Body of pancreas (tissue), 4 donors: ENCODE measurements around the gene MAP1B. TPM values are rescaled to one million over a fixed set of nuclear protein-coding genes. Genes with fewer than 3 reads are reported as not detected.

Source experiments
- ATAC-seq: fragments of 150-250 bp; one replicate; pipeline ENCODE4 v1.9.1; 2016
- DNase-seq, 4 donors: peaks; one replicate each; pipeline ENCODE4 v3.0.0-alpha.2; 2019
- H3K27ac ChIP-seq, 4 donors: fragments of 200-600 bp; sonication (generic); 1 replicate in 3 of 4; 2 replicates in 1 of 4; pipeline versions ENCODE4 v1.5.1 to v1.6.1; 2016 to 2019; ENCODE audit warnings: mild to moderate bottlenecking in 1 of 4, mixed read lengths in 1 of 4, moderate library complexity in 1 of 4
- H3K27me3 ChIP-seq, 2 donors: fragments of 200-600 bp; sonication (generic); one replicate each; pipeline ENCODE4 v1.6.0; 2016; ENCODE audit warnings: mild to moderate bottlenecking in 1 of 2
- H3K36me3 ChIP-seq, 2 donors: fragments of 200-600 bp; sonication (generic); replicated peaks in 1 of 2; 2 replicates each; pipeline ENCODE4 v1.5.1; 2016; ENCODE audit warnings: low read depth in 2 of 2; ENCODE audit not compliant: insufficient read depth in 1 of 2
- H3K4me1 ChIP-seq: fragments of 200-600 bp; sonication (generic); one replicate; pipeline ENCODE4 v1.6.0; 2016
- H3K4me3 ChIP-seq, 2 donors: fragments of 200-600 bp; sonication (generic); 1 replicate in 1 of 2; 2 replicates in 1 of 2; pipeline ENCODE4 v1.5.1; 2016 to 2019
- H3K9me3 ChIP-seq, 3 donors: fragments of 200-600 bp; sonication (generic); 1 replicate in 2 of 3; 2 replicates in 1 of 3; pipeline ENCODE4 v1.5.1; 2016
- POLR2A ChIP-seq, 3 donors: fragments of 450-650 bp; IDR thresholded peaks; one replicate each; pipeline ENCODE4 v1.6.1; 2016; ENCODE audit warnings: antibody characterized with exemption in 3 of 3, mild to moderate bottlenecking in 2 of 3
- WGBS, 2 donors: methylation state at CpG; one replicate each; pipeline ENCODE4 v1.1.5; 2017; 5-methylcytosine and 5-hydroxymethylcytosine counted together
- intact Hi-C: fragments of 100-400 bp; cut with DNase I; formaldehyde crosslinking; loops from one replicate; pipeline ENCODE4 v1.15.1; 2023
- total RNA-seq, 2 donors: library from RNA; depleted of rRNA; stranded (reverse); fragments of >200 nt; gene quantifications; one replicate each; pipeline ENCODE4 v1.1.0, GENCODE V29; 2016
- TF ChIP-seq, protein P1 (sequence below), 7 experiments: fragments of 450-650 bp in 4 of 7; fragments of 200-600 bp in 3 of 7; sonication (generic) in 3 of 7; IDR thresholded peaks; one replicate each; pipeline ENCODE4 v1.5.1; 2016 to 2019; ENCODE audit warnings: antibody characterized with exemption in 7 of 7

Gene MAP1B
- total RNA-seq, 2 donors from 2014 or later: 30.4 to 69.9 TPM

DNA sequence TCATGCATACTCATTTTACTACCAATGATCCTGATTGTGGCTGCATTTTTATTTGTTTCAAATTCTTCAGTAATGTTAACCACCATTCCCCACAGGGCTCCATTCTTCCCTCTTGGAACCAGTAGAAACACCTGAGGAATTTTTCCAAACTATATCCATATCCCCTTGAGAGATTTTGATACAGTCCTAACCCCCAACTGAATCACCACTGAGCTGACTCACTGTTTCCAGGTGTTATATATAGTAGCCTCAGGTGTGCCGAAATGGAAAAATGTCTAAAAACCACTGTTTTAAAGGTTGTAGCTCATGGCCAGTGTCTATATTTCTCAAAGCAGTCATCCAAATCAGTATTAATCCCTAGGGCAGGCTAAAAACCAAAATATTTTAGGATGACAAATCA lies 127.6 kb downstream of the MAP1B start:
- intact Hi-C loops: no loop called here
- ATAC-seq (no peak), DNase-seq (no peak)
- Histone ChIP-seq H3K9me3 (no peaks in the 10 kb centered on the region), H3K27ac (no peak overlapping the region), H3K36me3 (peaks cover 0 to 8% of the 10 kb centered on the region in 2 donors), H3K4me1 (no peaks in the 10 kb centered on the region), H3K4me3 (no peak overlapping the region), H3K27me3 (no peaks in the 10 kb centered on the region)
- WGBS, 2 donors: 100% methylated on average over 1 of the region's 1 CpG
- TF ChIP-seq, protein P1, sequence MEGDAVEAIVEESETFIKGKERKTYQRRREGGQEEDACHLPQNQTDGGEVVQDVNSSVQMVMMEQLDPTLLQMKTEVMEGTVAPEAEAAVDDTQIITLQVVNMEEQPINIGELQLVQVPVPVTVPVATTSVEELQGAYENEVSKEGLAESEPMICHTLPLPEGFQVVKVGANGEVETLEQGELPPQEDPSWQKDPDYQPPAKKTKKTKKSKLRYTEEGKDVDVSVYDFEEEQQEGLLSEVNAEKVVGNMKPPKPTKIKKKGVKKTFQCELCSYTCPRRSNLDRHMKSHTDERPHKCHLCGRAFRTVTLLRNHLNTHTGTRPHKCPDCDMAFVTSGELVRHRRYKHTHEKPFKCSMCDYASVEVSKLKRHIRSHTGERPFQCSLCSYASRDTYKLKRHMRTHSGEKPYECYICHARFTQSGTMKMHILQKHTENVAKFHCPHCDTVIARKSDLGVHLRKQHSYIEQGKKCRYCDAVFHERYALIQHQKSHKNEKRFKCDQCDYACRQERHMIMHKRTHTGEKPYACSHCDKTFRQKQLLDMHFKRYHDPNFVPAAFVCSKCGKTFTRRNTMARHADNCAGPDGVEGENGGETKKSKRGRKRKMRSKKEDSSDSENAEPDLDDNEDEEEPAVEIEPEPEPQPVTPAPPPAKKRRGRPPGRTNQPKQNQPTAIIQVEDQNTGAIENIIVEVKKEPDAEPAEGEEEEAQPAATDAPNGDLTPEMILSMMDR (IDR thresholded peaks at IDR 0.05): no peak
- TF ChIP-seq POLR2A (IDR thresholded peaks at IDR 0.05): no peak

DNA sequence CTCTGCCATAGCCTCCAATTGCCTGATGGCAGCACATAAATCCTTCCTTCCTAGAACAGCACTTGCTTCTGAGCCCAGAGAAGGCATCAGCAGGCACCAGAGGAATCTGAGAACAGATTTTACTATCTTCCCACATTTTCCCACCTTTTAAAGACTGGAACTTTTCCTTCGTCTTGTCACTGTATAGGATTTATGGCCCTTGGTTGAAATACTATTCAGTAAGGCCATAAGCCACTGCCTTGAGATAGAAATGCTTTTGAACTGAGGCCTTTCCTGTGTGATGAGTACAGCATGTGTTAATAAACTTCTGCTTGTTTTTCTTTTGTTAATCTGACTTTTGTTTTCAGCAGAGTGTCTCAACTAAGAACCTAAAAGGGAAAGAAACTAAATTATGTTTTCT lies 128.4 kb downstream of the MAP1B start:
- 84 to 88% methylated on average over 1 of the region's 1 CpG for WGBS, 2 donors
- DNase-seq: no peak
- TF ChIP-seq POLR2A (IDR thresholded peaks at IDR 0.05): no peak
- TF ChIP-seq, protein P1 (IDR thresholded peaks at IDR 0.05): no peak

DNA sequence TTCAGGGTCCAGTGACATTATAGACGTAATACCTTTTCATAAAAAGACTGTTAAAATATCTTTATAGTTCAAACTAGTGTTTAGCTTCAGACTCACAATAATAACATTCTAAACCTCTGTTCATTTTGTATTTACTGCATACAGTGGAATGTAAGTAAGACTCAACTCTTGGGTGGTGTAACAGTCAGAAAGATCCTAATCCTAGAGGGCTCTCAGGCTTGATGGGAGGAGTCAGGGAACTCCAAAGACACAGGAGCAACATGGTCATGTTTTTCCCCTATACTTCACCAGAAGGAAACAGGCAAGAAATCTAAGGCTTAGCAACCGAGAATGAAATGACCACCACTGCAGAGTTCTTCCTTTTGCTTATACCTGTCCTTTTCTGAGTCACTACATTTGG lies 130.1 kb downstream of the MAP1B start:
- ATAC-seq: no peak
- 97 to 98% methylated on average over 2 of the region's 2 CpGs for WGBS, 2 donors
- Histone ChIP-seq H3K4me1 (peaks cover 5% of the 10 kb centered on the region), H3K27ac (no peak overlapping the region), H3K9me3 (no peaks in the 10 kb centered on the region), H3K27me3 (no peaks in the 10 kb centered on the region), H3K36me3 (no peaks in the 10 kb centered on the region), H3K4me3 (no peak overlapping the region)
- intact Hi-C loops: no loop called here
- TF ChIP-seq POLR2A (IDR thresholded peaks at IDR 0.05): no peak
- TF ChIP-seq, protein P1 (IDR thresholded peaks at IDR 0.05): no peak
- DNase-seq: no peak

More for the DNA sequence above, 128.4 kb downstream of the MAP1B start:
- Histone ChIP-seq H3K27ac (no peak overlapping the region), H3K4me3 (no peak overlapping the region), H3K36me3 (peaks cover 0 to 8% of the 10 kb centered on the region in 2 donors), H3K9me3 (no peaks in the 10 kb centered on the region), H3K4me1 (no peaks in the 10 kb centered on the region), H3K27me3 (no peaks in the 10 kb centered on the region)
- no peak for ATAC-seq
- intact Hi-C loops: no loop called here

DNA sequence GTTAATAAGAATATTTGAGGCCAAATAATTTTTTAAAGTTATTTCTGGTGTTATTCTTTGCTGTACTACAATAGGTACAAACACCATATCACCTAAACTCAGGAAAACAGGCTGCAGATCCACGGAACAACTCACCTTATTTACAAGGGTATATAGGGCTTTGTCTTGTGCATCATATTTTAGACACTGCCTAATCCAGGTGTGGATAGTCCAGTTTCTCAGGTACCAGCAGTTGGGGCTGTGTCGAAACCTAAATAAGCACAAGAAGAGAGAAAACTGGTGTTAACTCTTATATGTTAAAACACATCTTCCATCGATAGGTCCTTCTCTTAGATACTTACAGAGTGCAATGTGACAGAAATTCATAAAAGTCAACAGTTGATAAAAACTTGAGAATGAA lies 130.6 kb downstream of the MAP1B start:
- DNase-seq (no peak), ATAC-seq (no peak)
- H3K36me3 ChIP-seq: no peaks in the 10 kb centered on the region
- no peak overlapping the region for H3K4me3 ChIP-seq
- peaks cover 5% of the 10 kb centered on the region for H3K4me1 ChIP-seq
- intact Hi-C loops: no loop called here
- no peaks in the 10 kb centered on the region for H3K9me3 ChIP-seq
- no peaks in the 10 kb centered on the region for H3K27me3 ChIP-seq
- TF ChIP-seq, protein P1 (IDR thresholded peaks at IDR 0.05): no peak
- no peak for TF ChIP-seq POLR2A (IDR thresholded peaks at IDR 0.05)
- H3K27ac ChIP-seq: no peak overlapping the region
- WGBS, 2 donors: 91 to 96% methylated on average over 3 of the region's 3 CpGs

DNA sequence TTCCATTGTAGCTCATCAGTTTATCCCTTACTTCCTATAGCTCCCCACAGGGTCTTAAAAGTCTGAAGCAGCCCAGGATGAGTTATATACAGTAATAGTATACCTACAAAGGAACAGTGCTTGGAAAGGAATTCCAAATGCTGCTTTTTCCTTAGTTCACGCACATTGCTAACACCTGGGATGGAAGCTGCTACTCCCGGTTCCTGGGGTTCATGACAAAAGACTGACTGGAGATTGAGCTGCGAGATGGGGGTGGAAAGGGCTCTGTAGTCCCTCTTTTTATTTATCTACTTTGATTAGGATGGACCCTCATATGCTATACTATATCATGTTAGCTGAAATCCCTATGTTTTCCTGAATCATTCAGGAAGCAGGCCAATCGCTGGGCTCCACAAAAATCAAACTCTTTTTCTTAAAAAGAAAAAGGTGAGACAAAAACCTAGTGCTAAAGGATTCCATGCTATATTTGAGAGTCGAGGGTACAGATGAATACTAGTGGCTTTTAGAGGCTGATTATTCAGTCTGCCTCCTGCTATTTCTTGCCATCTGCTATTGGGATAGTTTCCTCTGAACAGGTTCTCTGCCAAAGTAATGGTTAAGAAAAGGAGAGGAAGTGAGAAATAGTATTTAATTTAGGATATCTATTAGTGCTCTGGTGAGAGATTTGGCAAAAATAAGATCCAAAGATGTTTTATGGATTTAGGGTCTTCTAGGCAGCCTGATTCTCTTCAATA lies 131.6 kb downstream of the MAP1B start:
- TF ChIP-seq POLR2A (IDR thresholded peaks at IDR 0.05): no peak
- TF ChIP-seq, protein P1 (IDR thresholded peaks at IDR 0.05): no peak
- H3K4me3 ChIP-seq: no peak overlapping the region
- H3K4me1 ChIP-seq: peaks cover 5% of the 10 kb centered on the region
- no peak overlapping the region for H3K27ac ChIP-seq
- 87 to 97% methylated on average over 5 of the region's 5 CpGs for WGBS, 2 donors
- H3K27me3 ChIP-seq: no peaks in the 10 kb centered on the region
- intact Hi-C loops: no loop called here
- ATAC-seq (no peak), DNase-seq (no peak)
- H3K9me3 ChIP-seq: no peaks in the 10 kb centered on the region
- no peaks in the 10 kb centered on the region for H3K36me3 ChIP-seq
